Measurements from ENCODE around the gene PDZD7. TPM values are rescaled to one million over a fixed set of nuclear protein-coding genes. Genes with fewer than 3 reads are reported as not detected.

The PDZD7 gene
- total and polyA plus RNA-seq, 9 of the 15 experiments (the other 6 are each of a cell fraction or from before 2014, with no cell fraction given): 0.04 to 0.24 (median 0.08) TPM; not detected in 3

DNA sequence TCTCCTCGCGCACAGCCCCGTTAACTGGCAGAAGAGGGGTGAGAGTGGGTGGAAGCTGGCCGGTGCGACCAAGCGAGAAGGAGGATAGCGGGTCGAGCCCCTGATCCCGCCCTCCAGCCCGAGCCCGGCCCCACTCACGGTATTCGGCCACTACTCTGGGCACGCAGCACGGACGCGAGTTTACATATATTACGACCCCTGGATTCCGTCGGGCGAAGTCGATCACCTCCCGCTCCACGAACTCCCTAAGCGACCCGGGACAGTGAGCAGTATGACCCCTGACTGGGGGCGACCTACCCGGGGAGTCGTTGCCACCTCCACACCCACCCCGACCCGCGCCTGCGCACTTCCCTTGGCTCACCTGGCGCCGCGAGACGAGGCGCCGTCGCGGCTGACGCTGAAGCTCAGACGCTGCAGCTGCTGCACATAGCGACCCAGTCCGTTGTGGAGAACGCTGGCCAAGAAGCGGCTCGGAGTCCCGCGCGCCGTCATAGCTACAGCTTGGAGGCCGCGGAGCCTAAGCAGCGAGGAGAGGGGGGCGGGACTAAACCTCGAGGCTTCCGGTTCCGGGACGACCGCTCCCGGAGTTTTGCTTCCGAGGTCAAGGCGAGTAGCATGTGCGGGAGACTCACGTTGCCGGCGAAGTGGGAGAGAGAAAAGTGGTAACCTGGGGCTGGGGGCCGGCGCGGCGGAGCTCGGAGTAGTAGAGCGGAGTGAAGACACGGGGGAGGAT, 43.8 kb downstream of the PDZD7 start, which contains the start of the genes MRPL43 and TWNK (continued):
- TF ChIP-seq ELF2 (CRISPR knock-in tag; IDR thresholded peaks at IDR 0.05): 0 out of 2 replicates have a peak, but pooled peaks have one; percentile 43
- TF ChIP-seq, protein P1, sequence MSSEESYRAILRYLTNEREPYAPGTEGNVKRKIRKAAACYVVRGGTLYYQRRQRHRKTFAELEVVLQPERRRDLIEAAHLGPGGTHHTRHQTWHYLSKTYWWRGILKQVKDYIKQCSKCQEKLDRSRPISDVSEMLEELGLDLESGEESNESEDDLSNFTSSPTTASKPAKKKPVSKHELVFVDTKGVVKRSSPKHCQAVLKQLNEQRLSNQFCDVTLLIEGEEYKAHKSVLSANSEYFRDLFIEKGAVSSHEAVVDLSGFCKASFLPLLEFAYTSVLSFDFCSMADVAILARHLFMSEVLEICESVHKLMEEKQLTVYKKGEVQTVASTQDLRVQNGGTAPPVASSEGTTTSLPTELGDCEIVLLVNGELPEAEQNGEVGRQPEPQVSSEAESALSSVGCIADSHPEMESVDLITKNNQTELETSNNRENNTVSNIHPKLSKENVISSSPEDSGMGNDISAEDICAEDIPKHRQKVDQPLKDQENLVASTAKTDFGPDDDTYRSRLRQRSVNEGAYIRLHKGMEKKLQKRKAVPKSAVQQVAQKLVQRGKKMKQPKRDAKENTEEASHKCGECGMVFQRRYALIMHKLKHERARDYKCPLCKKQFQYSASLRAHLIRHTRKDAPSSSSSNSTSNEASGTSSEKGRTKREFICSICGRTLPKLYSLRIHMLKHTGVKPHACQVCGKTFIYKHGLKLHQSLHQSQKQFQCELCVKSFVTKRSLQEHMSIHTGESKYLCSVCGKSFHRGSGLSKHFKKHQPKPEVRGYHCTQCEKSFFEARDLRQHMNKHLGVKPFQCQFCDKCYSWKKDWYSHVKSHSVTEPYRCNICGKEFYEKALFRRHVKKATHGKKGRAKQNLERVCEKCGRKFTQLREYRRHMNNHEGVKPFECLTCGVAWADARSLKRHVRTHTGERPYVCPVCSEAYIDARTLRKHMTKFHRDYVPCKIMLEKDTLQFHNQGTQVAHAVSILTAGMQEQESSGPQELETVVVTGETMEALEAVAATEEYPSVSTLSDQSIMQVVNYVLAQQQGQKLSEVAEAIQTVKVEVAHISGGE (CRISPR knock-in tag; IDR thresholded peaks at IDR 0.05): peak in 1 of 3 experiments; percentile 86; a peak in 2 of 6 replicates
- TF ChIP-seq, protein P2, sequence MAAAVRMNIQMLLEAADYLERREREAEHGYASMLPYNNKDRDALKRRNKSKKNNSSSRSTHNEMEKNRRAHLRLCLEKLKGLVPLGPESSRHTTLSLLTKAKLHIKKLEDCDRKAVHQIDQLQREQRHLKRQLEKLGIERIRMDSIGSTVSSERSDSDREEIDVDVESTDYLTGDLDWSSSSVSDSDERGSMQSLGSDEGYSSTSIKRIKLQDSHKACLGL (CRISPR knock-in tag; IDR thresholded peaks at IDR 0.05; ENCODE audit: borderline replicate concordance, poor library complexity, severe bottlenecking): peak; percentile 83
- TF ChIP-seq, protein P3, sequence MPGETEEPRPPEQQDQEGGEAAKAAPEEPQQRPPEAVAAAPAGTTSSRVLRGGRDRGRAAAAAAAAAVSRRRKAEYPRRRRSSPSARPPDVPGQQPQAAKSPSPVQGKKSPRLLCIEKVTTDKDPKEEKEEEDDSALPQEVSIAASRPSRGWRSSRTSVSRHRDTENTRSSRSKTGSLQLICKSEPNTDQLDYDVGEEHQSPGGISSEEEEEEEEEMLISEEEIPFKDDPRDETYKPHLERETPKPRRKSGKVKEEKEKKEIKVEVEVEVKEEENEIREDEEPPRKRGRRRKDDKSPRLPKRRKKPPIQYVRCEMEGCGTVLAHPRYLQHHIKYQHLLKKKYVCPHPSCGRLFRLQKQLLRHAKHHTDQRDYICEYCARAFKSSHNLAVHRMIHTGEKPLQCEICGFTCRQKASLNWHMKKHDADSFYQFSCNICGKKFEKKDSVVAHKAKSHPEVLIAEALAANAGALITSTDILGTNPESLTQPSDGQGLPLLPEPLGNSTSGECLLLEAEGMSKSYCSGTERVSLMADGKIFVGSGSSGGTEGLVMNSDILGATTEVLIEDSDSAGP (CRISPR knock-in tag; IDR thresholded peaks at IDR 0.05): no peak
- peak; percentile 71 for TF ChIP-seq KDM5B (IDR thresholded peaks at IDR 0.05; ENCODE audit: insufficient replicate concordance, low read depth, low read length)
- TF ChIP-seq, protein P4, sequence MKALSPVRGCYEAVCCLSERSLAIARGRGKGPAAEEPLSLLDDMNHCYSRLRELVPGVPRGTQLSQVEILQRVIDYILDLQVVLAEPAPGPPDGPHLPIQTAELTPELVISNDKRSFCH (CRISPR knock-in tag; IDR thresholded peaks at IDR 0.05): no peak
- TF ChIP-seq, protein P4 (tag; IDR thresholded peaks at IDR 0.05): 0 out of 2 replicates have a peak, but pooled peaks have one; percentile 31
- peak; percentile 54 for TF ChIP-seq SP1 (CRISPR knock-in tag; IDR thresholded peaks at IDR 0.05)
- 0 out of 2 replicates have a peak, but pooled peaks have one; percentile 65 for TF ChIP-seq LCOR (CRISPR knock-in tag; IDR thresholded peaks at IDR 0.05)
- peak; percentile 89 for TF ChIP-seq L3MBTL2 (IDR thresholded peaks at IDR 0.05)
- TF ChIP-seq, protein P5, sequence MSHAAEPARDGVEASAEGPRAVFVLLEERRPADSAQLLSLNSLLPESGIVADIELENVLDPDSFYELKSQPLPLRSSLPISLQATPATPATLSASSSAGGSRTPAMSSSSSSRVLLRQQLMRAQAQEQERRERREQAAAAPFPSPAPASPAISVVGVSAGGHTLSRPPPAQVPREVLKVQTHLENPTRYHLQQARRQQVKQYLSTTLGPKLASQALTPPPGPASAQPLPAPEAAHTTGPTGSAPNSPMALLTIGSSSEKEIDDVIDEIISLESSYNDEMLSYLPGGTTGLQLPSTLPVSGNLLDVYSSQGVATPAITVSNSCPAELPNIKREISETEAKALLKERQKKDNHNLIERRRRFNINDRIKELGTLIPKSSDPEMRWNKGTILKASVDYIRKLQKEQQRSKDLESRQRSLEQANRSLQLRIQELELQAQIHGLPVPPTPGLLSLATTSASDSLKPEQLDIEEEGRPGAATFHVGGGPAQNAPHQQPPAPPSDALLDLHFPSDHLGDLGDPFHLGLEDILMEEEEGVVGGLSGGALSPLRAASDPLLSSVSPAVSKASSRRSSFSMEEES (CRISPR knock-in tag; IDR thresholded peaks at IDR 0.05): no peak
- peak; percentile 90 for TF ChIP-seq RBBP5 (IDR thresholded peaks at IDR 0.05; ENCODE audit: borderline replicate concordance, insufficient read depth, low read length, poor library complexity, severe bottlenecking)
- TF ChIP-seq FOXK2 (conservative IDR thresholded peaks at IDR 0.05 in 1 of 2, IDR thresholded peaks at IDR 0.05 in 1 of 2; ENCODE audit: low read depth in 2 of 2): peak; percentile 91
- TF ChIP-seq NR2C1 (IDR thresholded peaks at IDR 0.05): peak; percentile 99
- peak; percentile 99 for TF ChIP-seq NR2C1 (tag; IDR thresholded peaks at IDR 0.05)
- 0 out of 2 replicates have a peak, but pooled peaks have one; percentile 6 for TF ChIP-seq ARID1B (IDR thresholded peaks at IDR 0.05)
